ENCODE data around the gene DENND11. TPM values are rescaled to one million over a fixed set of nuclear protein-coding genes. Genes with fewer than 3 reads are reported as not detected.

Gene DENND11
- total RNA-seq, 1 donor from 2014 or later, result 9.5 TPM

DNA sequence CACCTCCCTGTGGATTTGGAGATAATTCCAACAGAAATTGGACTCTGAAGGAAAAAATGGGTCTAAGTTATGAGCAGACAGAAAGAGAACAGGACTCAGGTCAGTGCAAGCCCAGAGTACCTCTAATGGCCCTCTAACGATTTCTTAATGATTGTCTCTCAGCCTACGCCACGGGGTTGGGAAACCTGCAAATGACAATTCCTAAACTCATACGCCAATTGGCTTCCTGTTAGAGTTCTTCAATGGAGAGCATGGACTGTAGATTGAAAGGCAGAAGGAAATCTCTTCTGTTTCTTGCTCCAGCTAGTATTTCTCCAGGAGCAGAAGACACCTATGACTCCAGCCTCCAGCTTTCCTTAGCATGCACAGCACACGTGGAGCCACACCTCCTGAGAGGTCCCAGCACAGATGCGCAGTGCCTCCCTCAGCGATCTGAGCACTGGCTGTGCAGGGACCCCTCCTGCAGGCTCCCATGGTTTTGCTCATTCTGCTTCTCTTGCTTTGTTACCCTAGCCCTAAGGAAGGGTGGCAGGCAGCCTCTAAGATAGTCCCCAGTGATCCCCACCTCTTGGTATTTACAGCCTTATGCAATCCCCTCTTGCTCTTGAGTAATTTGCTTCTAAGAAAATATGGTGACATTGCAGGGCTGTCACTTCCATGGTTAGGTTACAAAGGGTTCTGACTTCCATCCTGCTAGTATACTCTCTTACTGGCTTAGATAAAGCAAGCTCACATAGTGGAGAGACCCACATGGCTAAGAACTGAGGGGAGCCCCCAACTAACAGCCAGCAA lies 30.1 kb downstream of the DENND11 start:
- no peak overlapping the region for H3K27ac Mint-ChIP-seq (ENCODE audit: unreplicated experiment)
- TF ChIP-seq, protein P1, sequence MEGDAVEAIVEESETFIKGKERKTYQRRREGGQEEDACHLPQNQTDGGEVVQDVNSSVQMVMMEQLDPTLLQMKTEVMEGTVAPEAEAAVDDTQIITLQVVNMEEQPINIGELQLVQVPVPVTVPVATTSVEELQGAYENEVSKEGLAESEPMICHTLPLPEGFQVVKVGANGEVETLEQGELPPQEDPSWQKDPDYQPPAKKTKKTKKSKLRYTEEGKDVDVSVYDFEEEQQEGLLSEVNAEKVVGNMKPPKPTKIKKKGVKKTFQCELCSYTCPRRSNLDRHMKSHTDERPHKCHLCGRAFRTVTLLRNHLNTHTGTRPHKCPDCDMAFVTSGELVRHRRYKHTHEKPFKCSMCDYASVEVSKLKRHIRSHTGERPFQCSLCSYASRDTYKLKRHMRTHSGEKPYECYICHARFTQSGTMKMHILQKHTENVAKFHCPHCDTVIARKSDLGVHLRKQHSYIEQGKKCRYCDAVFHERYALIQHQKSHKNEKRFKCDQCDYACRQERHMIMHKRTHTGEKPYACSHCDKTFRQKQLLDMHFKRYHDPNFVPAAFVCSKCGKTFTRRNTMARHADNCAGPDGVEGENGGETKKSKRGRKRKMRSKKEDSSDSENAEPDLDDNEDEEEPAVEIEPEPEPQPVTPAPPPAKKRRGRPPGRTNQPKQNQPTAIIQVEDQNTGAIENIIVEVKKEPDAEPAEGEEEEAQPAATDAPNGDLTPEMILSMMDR (IDR thresholded peaks at IDR 0.05; ENCODE audit: partially characterized antibody, unreplicated experiment), result no peak
- H3K4me3 Mint-ChIP-seq (ENCODE audit: unreplicated experiment), result no peak overlapping the region
- peaks cover 2% of the 10 kb centered on the region for H3K9me3 Mint-ChIP-seq (ENCODE audit: unreplicated experiment)
- H3K36me3 Mint-ChIP-seq (ENCODE audit: unreplicated experiment), result no peaks in the 10 kb centered on the region
- no peak for DNase-seq
- H3K27me3 Mint-ChIP-seq (ENCODE audit: unreplicated experiment), result no peaks in the 10 kb centered on the region
- peaks cover 2% of the 10 kb centered on the region for H3K4me1 Mint-ChIP-seq (ENCODE audit: low read depth, unreplicated experiment)

DNA sequence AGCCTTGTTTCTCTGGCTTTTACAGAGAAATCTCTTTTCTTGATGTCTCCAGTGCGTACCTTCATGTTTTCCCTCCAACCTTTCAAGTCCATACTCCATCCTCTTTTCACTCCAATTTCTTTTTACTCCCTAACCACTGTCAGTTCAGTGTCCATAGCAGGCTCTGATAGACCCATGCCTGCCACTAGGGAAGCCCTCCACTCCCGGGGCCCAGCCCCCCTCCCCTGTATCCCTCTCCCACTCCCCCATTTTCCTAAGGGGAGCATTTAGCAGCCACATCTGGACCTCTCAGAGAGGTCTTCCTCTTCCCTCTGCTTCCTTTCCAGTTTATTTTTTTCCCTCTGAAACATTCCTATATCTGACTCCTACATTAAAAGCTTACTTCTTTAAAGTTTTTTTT lies 33.1 kb downstream of the DENND11 start:
- no peak for DNase-seq
- Mint-ChIP-seq H3K4me3 (ENCODE audit: unreplicated experiment) (no peak overlapping the region), H3K27me3 (ENCODE audit: unreplicated experiment) (peaks cover 2% of the 10 kb centered on the region), H3K27ac (ENCODE audit: unreplicated experiment) (no peak overlapping the region), H3K9me3 (ENCODE audit: unreplicated experiment) (peaks cover 2% of the 10 kb centered on the region), H3K36me3 (ENCODE audit: unreplicated experiment) (no peaks in the 10 kb centered on the region), H3K4me1 (ENCODE audit: low read depth, unreplicated experiment) (no peaks in the 10 kb centered on the region)
- TF ChIP-seq, protein P1 (IDR thresholded peaks at IDR 0.05; ENCODE audit: partially characterized antibody, unreplicated experiment), result no peak

DNA sequence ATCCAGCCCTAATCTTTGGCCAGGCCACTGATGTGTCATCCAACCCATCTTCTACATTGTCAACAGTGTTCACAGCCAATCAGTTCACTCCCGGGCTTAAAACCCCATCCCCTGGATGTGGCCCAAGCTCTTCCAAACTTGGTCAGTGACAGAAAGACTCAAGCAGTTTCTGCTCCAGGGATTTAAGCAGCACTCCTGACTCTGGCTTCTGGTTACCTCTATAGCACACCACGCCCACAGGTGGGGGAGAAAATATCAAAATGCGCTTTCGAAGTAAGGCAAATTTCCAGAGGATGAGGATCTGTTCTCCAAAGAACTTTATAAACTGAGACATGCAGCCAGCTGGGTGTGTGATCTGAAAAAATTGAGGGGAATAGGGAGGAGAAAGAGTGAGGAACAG lies 35.9 kb downstream of the DENND11 start:
- Mint-ChIP-seq H3K27ac (ENCODE audit: unreplicated experiment) (no peak overlapping the region), H3K4me1 (ENCODE audit: low read depth, unreplicated experiment) (no peaks in the 10 kb centered on the region), H3K36me3 (ENCODE audit: unreplicated experiment) (peaks cover 5% of the 10 kb centered on the region), H3K4me3 (ENCODE audit: unreplicated experiment) (no peak overlapping the region), H3K27me3 (ENCODE audit: unreplicated experiment) (peaks cover 5% of the 10 kb centered on the region), H3K9me3 (ENCODE audit: unreplicated experiment) (peaks cover 2% of the 10 kb centered on the region)
- no peak for DNase-seq
- TF ChIP-seq, protein P1 (IDR thresholded peaks at IDR 0.05; ENCODE audit: partially characterized antibody, unreplicated experiment), result no peak

DNA sequence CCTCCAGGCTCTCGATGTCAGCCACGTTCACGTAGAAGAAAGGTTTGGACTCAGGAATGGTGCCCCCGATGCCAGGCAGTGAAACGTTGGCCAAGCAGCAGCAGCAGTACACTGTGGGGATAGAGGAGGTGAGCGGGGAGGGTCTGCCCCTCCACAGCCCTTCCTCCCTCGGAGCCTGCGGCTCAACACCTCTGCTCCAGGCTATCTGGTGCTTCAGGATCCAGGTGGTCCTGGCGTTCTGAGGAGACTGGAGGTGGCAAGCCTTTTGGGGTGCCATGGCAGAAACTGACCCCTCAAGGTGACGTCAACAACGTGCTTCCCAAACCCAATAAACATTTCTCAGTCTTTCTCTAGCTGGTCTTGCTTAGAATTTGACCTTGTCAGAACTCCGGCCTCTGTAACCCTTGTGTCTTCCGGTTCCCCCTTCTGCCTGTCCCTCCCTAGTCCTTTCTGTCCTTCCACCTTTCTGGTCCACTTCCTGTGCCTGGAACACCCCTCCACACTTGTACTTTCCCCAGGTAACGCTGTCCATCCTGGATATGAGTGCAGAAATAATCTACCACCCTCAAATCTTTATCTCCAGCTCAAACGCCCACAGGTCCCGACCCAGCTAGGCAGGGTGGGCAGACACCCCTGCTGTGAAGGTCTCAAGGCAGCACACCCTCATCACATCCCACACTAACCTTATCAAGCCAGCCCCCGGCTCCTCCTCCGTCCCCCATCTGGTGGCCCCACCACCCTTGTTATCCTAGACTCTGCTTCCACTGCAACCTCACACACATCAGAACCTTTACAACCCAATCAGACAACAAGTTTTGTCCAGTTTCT lies 36.5 kb downstream of the DENND11 start:
- Mint-ChIP-seq H3K9me3 (ENCODE audit: unreplicated experiment) (peaks cover 2% of the 10 kb centered on the region), H3K27me3 (ENCODE audit: unreplicated experiment) (peaks cover 5% of the 10 kb centered on the region), H3K36me3 (ENCODE audit: unreplicated experiment) (peaks cover 5% of the 10 kb centered on the region), H3K27ac (ENCODE audit: unreplicated experiment) (no peak overlapping the region), H3K4me3 (ENCODE audit: unreplicated experiment) (no peak overlapping the region), H3K4me1 (ENCODE audit: low read depth, unreplicated experiment) (no peaks in the 10 kb centered on the region)
- DNase-seq, result no peak
- TF ChIP-seq, protein P1 (IDR thresholded peaks at IDR 0.05; ENCODE audit: partially characterized antibody, unreplicated experiment), result no peak

DNA sequence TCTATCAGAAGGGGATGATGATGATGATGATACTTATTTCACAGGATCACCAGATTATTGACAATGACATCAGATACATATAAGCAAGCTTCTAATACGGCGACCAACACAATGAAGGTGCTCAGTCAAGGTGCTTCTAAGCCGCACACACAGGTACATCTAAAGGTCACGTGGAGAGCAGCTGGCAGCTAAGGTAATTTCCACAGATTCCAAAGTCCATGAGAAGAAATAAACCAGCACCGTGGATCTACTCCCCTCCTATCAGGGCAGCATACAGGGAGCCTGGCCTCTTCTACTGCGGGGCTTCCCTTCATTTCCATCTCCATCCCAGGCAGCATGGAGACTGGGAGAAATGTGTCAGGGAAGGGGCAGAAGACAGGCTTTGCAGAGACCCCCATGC lies 37.5 kb downstream of the DENND11 start:
- Mint-ChIP-seq H3K27ac (ENCODE audit: unreplicated experiment) (no peak overlapping the region), H3K4me3 (ENCODE audit: unreplicated experiment) (no peak overlapping the region), H3K4me1 (ENCODE audit: low read depth, unreplicated experiment) (no peaks in the 10 kb centered on the region), H3K36me3 (ENCODE audit: unreplicated experiment) (peaks cover 5% of the 10 kb centered on the region), H3K27me3 (ENCODE audit: unreplicated experiment) (peaks cover 5% of the 10 kb centered on the region), H3K9me3 (ENCODE audit: unreplicated experiment) (peaks cover 2% of the 10 kb centered on the region)
- TF ChIP-seq, protein P1 (IDR thresholded peaks at IDR 0.05; ENCODE audit: partially characterized antibody, unreplicated experiment), result no peak
- no peak for DNase-seq

Measured in glutamatergic neuron (in vitro differentiated cells).